ENCODE data around the gene DTNBP1. TPM values are rescaled to one million over a fixed set of nuclear protein-coding genes. Genes with fewer than 3 reads are reported as not detected.

DTNBP1 gene
- 10 to 100 TPM; 14.6 to 16.3 TPM for total RNA-seq

- Mint-ChIP-seq H3K4me3 (peak within 1 kb of the TSS; percentile 80), H3K27me3 (ENCODE audit: low read depth) (no peaks in the 10 kb centered on the region), H3K27ac (peak within 1 kb of the TSS; percentile 57), H3K4me1 (ENCODE audit: low read depth) (peaks cover 23% of the 10 kb centered on the region), H3K36me3 (ENCODE audit: low read depth) (peaks cover 11% of the 10 kb centered on the region), H3K9me3 (no peaks in the 10 kb centered on the region)
- peak; percentile 85 for DNase-seq
- intact Hi-C loops (cut with micrococcal nuclease): loop anchor here (5.0 kb wide), 1 partner anchor 415 kb away; the partner anchor contains the start of gene JARID2
- CTCF ChIA-PET: no interaction called here
Measured at GRCh38 chr6:15662326-15663129, at the start of gene DTNBP1. DTNBP1 (minus strand) TSS chr6:15663028; CDS start chr6:15662869, 159 bp downstream.

DNA sequence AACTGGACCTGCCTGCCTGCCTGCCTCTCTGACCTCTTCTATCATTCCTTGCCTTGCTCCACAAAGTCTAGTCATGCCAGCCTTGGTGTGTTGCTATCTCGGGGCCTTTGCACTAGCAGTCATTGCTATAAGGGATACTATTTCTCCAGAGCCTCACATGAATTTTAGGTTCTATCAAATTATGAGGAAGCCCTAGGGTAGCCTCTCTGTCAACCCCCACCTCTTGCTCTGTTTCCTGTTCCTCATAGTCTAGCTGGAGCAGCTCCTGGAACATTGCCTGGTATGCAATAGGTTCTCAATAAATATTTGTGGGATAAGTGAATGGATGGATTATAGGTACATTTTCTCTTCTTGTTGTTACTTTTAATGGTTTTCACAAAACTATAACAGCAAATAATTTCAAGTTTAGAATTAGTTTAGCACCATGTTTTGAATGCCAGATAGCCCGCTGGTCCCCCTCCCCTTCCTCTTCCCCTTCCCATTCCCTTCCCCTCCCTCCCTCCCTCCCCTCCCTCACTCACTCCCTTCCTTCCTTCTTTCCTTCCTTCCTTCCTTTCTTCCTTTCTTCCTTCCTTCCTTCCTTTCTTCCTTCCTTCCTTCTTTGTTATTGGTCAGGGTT lies 46.9 kb upstream of the DTNBP1 start:
- Mint-ChIP-seq H3K36me3 (ENCODE audit: low read depth) (no peaks in the 10 kb centered on the region), H3K4me1 (ENCODE audit: low read depth) (peaks cover 10% of the 10 kb centered on the region), H3K27me3 (ENCODE audit: low read depth) (peaks cover 9% of the 10 kb centered on the region), H3K27ac (no peak overlapping the region), H3K4me3 (no peak overlapping the region), H3K9me3 (no peaks in the 10 kb centered on the region)
- CTCF ChIA-PET: interaction anchor here (1.1 kb wide), 1 partner anchor 18 kb away, joined by 5 read pairs; no protein-coding TSS in a partner anchor
- intact Hi-C loops (cut with micrococcal nuclease): no loop called here
- no peak for DNase-seq

- intact Hi-C loops (cut with micrococcal nuclease): no loop called here
- no peak for DNase-seq
- H3K9me3 Mint-ChIP-seq: peaks cover 6% of the 10 kb centered on the region
- H3K4me1 Mint-ChIP-seq (ENCODE audit: low read depth): no peaks in the 10 kb centered on the region
- no peak overlapping the region for H3K27ac Mint-ChIP-seq
- H3K4me3 Mint-ChIP-seq: no peak overlapping the region
- CTCF ChIA-PET: interaction anchor here (0.6 kb wide), 1 partner anchor 363 kb away, joined by 3 read pairs; no protein-coding TSS in a partner anchor
- H3K27me3 Mint-ChIP-seq (ENCODE audit: low read depth): peaks cover 11% of the 10 kb centered on the region
- no peaks in the 10 kb centered on the region for H3K36me3 Mint-ChIP-seq (ENCODE audit: low read depth)
Measured at GRCh38 chr6:15708231-15708630, 45.4 kb upstream of the DTNBP1 start.

DNA sequence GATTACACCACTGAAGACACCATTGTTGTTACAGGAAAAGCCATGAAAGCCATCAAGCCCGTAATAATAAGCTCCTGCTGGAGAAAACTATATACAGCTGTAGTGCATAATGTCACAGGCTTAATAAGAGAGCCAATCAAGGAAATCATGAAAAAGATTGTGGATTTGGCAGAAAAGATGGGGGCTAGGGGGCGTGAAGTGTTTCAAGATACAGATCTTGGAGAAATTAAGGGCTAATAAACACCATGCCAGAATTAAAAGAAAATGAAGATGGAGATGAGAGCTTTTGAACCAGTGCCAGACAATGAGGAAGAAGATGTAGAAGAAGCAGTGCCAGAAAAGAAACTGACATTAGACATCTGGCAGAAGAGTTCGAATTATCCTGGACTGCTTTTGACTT lies 43.2 kb upstream of the DTNBP1 start:
- no peaks in the 10 kb centered on the region for H3K36me3 Mint-ChIP-seq (ENCODE audit: low read depth)
- CTCF ChIA-PET: no interaction called here

DNA sequence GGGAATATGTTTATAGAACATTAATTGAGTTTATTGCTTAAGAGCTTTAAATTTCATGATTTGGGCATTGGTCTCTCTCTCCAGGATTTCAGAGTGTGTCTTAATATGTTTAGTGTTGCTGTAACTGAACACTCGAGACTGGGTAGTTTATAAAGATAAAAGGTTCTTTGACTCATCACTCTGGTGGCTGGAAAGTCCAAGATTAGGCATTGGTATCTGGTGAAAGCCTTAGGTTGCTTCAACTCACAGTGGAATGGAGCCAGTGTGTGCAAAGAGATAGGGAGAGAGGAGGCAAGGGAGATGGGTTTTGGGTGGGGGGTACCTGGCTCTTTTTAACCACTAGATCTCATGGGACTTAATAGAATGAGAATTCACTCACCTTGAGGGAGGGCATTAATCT lies 35.6 kb upstream of the DTNBP1 start:
- no peak overlapping the region for H3K4me3 Mint-ChIP-seq
- intact Hi-C loops (cut with micrococcal nuclease): no loop called here
- no peak overlapping the region for H3K27ac Mint-ChIP-seq
- CTCF ChIA-PET: interaction anchor here (0.7 to 1.4 kb wide), 2 partner anchors 83 to 484 kb away, joined by 3 to 5 read pairs; no protein-coding TSS in a partner anchor
- peaks cover under 1% of the 10 kb centered on the region for H3K9me3 Mint-ChIP-seq
- no peaks in the 10 kb centered on the region for H3K4me1 Mint-ChIP-seq (ENCODE audit: low read depth)
- DNase-seq: no peak
- no peaks in the 10 kb centered on the region for H3K36me3 Mint-ChIP-seq (ENCODE audit: low read depth)
- peaks cover 3% of the 10 kb centered on the region for H3K27me3 Mint-ChIP-seq (ENCODE audit: low read depth)

More for the DNA sequence above, 43.2 kb upstream of the DTNBP1 start:
- peaks cover 14% of the 10 kb centered on the region for H3K27me3 Mint-ChIP-seq (ENCODE audit: low read depth)
- intact Hi-C loops (cut with micrococcal nuclease): no loop called here
- no peak for DNase-seq
- H3K9me3 Mint-ChIP-seq: peaks cover 6% of the 10 kb centered on the region
- no peak overlapping the region for H3K27ac Mint-ChIP-seq
- H3K4me3 Mint-ChIP-seq: no peak overlapping the region
- no peaks in the 10 kb centered on the region for H3K4me1 Mint-ChIP-seq (ENCODE audit: low read depth)

DNA sequence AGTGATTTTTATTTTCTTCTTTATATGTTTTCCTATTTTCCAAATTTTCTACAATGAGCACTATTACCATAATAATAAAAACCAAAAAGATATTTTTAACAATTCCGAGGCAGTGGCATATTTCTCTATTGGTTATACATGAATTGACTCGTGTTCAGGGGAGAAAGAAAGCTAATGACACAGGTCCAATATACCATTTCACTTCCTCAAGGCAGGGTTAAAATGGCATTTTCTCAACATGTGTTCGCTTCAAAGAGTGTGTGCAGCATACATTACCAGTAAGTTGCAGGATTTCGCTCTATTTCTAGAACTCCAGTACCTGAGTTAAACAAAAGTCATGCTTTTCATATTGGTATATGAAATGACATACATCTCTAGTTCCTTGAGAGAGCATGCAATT lies 35.1 kb upstream of the DTNBP1 start:
- H3K9me3 Mint-ChIP-seq: no peaks in the 10 kb centered on the region
- H3K27ac Mint-ChIP-seq: no peak overlapping the region
- intact Hi-C loops (cut with micrococcal nuclease): no loop called here
- no peaks in the 10 kb centered on the region for H3K36me3 Mint-ChIP-seq (ENCODE audit: low read depth)
- DNase-seq: no peak
- no peak overlapping the region for H3K4me3 Mint-ChIP-seq
- CTCF ChIA-PET: interaction anchor here (0.7 to 1.4 kb wide), 2 partner anchors 84 to 485 kb away, joined by 3 to 5 read pairs; no protein-coding TSS in a partner anchor
- H3K27me3 Mint-ChIP-seq (ENCODE audit: low read depth): peaks cover 3% of the 10 kb centered on the region
- no peaks in the 10 kb centered on the region for H3K4me1 Mint-ChIP-seq (ENCODE audit: low read depth)

DNA sequence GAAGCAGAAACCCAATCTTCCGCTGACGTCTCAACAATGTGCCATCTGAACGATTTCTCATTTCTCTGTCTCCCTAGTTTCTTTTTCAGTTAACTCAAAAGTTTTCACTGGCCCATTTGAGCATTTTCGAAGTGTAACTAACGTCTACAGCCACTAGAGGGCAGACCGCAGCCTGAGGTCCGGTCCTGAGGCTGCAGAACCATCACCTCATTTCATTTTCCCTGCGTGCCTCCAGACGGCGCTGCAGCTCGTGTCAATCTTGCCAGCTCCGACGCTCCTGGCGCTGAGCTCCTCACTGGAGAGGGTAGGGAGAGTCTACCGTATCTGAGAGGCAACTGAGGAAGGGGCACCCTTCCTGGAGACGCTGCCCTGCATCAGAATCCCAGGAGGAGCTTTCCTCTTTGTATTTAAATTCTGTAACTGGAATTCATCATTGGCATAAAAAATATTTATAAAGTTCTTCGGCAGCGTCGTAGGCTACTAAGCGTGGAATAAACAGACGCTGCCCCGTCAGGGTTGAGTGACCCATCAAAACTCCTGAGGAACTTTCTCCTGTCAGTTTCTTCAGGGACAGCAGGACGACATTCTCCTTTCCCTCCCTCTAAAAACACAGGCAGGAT lies 28.5 kb upstream of the DTNBP1 start:
- peaks cover 5% of the 10 kb centered on the region for H3K27me3 Mint-ChIP-seq (ENCODE audit: low read depth)

GRCh38 chr6:15690510-15690909 lies 27.7 kb upstream of the DTNBP1 start:
- Mint-ChIP-seq H3K27ac (no peak overlapping the region), H3K9me3 (no peaks in the 10 kb centered on the region), H3K27me3 (ENCODE audit: low read depth) (peaks cover 5% of the 10 kb centered on the region), H3K36me3 (ENCODE audit: low read depth) (no peaks in the 10 kb centered on the region), H3K4me1 (ENCODE audit: low read depth) (peaks cover 7% of the 10 kb centered on the region), H3K4me3 (no peak overlapping the region)
- intact Hi-C loops (cut with micrococcal nuclease): loop anchor here (2.0 kb wide), 2 partner anchors 86 to 190 kb away; no protein-coding TSS in a partner anchor
- DNase-seq: no peak
- CTCF ChIA-PET: no interaction called here

More for the DNA sequence above, 28.5 kb upstream of the DTNBP1 start:
- H3K9me3 Mint-ChIP-seq: no peaks in the 10 kb centered on the region
- intact Hi-C loops (cut with micrococcal nuclease): loop anchor here (1.0 to 2.0 kb wide), 6 partner anchors 24 to 515 kb away; no protein-coding TSS in a partner anchor
- DNase-seq: peak; percentile 87
- CTCF ChIA-PET: interaction anchor here (0.6 to 3.3 kb wide), 43 partner anchors 9 to 547 kb away, joined by 3 to 30 read pairs (median 3); partner anchors contain the start of genes GMPR and MYLIP
- H3K4me3 Mint-ChIP-seq: no peak overlapping the region
- H3K4me1 Mint-ChIP-seq (ENCODE audit: low read depth): peaks cover 7% of the 10 kb centered on the region
- H3K27ac Mint-ChIP-seq: no peak overlapping the region
- no peaks in the 10 kb centered on the region for H3K36me3 Mint-ChIP-seq (ENCODE audit: low read depth)

GRCh38 chr6:15689586-15690482 lies 27.0 kb upstream of the DTNBP1 start:
- CTCF ChIA-PET: no interaction called here
- H3K4me1 Mint-ChIP-seq (ENCODE audit: low read depth): peaks cover 7% of the 10 kb centered on the region
- no peak overlapping the region for H3K4me3 Mint-ChIP-seq
- H3K27ac Mint-ChIP-seq: no peak overlapping the region
- intact Hi-C loops (cut with micrococcal nuclease): loop anchor here (2.0 kb wide), 2 partner anchors 87 to 191 kb away; no protein-coding TSS in a partner anchor
- H3K27me3 Mint-ChIP-seq (ENCODE audit: low read depth): peaks cover 5% of the 10 kb centered on the region
- H3K9me3 Mint-ChIP-seq: no peaks in the 10 kb centered on the region
- H3K36me3 Mint-ChIP-seq (ENCODE audit: low read depth): no peaks in the 10 kb centered on the region
- DNase-seq: no peak

- no peak overlapping the region for H3K4me3 Mint-ChIP-seq
- H3K4me1 Mint-ChIP-seq (ENCODE audit: low read depth): no peaks in the 10 kb centered on the region
- CTCF ChIA-PET: no interaction called here
- H3K27ac Mint-ChIP-seq: no peak overlapping the region
- no peaks in the 10 kb centered on the region for H3K9me3 Mint-ChIP-seq
- peaks cover 9% of the 10 kb centered on the region for H3K27me3 Mint-ChIP-seq (ENCODE audit: low read depth)
- intact Hi-C loops (cut with micrococcal nuclease): no loop called here
- DNase-seq: no peak
- H3K36me3 Mint-ChIP-seq (ENCODE audit: low read depth): no peaks in the 10 kb centered on the region
Measured at GRCh38 chr6:15685619-15686018, 22.8 kb upstream of the DTNBP1 start.

DNA sequence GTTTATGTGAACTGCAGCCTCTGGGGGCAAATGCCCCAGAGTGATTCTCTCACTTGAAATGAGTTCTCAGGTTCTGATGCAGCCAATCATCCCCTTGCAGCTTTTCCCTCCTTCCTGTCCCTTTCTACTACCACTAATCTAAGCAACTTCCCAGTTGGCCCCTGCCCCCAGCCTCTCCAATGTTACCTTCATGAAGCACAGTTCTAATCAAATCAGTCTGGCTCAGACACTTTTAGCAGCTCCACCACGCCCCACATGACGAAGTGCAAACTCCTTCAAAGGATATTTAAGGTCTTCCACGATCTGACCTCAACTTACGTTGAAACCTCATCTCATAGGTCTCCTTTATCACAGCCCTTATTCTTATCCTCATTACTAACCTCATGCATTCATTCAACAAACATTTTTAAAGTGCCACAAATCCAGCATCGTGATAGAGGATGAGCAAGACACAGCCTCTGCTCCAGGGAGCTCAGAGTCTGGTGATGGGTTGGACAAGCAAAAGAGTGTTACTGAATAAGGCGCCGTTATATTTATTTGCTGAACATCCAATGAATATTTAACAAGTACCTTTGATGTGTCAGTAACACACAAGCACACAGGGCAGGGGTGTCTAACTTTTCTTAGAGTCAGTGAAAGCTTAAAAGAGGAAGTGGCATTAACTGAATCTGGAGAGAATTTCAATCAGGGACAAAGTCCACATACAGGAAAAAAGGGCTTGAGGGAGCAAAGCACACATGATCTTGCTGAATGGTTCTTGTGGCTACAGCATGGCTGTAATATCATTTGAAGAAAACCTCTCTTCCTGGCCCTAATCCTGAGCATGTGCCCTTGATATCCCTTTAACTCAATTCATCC lies 20.4 kb upstream of the DTNBP1 start:
- no peaks in the 10 kb centered on the region for H3K4me1 Mint-ChIP-seq (ENCODE audit: low read depth)
- H3K4me3 Mint-ChIP-seq: no peak overlapping the region
- H3K9me3 Mint-ChIP-seq: no peaks in the 10 kb centered on the region
- DNase-seq: no peak
- H3K36me3 Mint-ChIP-seq (ENCODE audit: low read depth): no peaks in the 10 kb centered on the region
- H3K27ac Mint-ChIP-seq: no peak overlapping the region
- intact Hi-C loops (cut with micrococcal nuclease): no loop called here
- H3K27me3 Mint-ChIP-seq (ENCODE audit: low read depth): peaks cover 9% of the 10 kb centered on the region
- CTCF ChIA-PET: interaction anchor here (0.6 to 2.0 kb wide), 4 partner anchors 9 to 500 kb away, joined by 3 to 6 read pairs (median 4); no protein-coding TSS in a partner anchor
